Adrenal gland (tissue), 12 donors: Measurements from ENCODE around the gene ATRIP. TPM values are rescaled to one million over a fixed set of nuclear protein-coding genes. Genes with fewer than 3 reads are reported as not detected.
A peak's percentile ranks its signal among the peaks of the same experiment; 100 is the strongest.

Experiments
- DNase-seq, 7 donors: peaks; one replicate each; pipeline ENCODE4 v3.0.0-alpha.2; 2019 to 2020
- H3K27ac ChIP-seq, 5 donors: fragments of 200-600 bp; sonication (generic) in 4 of 5; 1 replicate in 3 of 5; 2 replicates in 2 of 5; pipeline versions ENCODE4 v1.5.1 to v1.8.0; 2016 to 2020; ENCODE audit warnings: mild to moderate bottlenecking in 1 of 5
- H3K27me3 ChIP-seq: fragments of 200-600 bp; 2 replicates; pipeline ENCODE4 v1.8.0; 2021
- H3K36me3 ChIP-seq, 2 donors: fragments of 200-600 bp; replicated peaks in 1 of 2; 1 replicate in 1 of 2; 2 replicates in 1 of 2; pipeline versions ENCODE4 v1.5.1 to v1.8.0; 2018 to 2022
- H3K4me1 ChIP-seq, 2 donors: fragments of 200-600 bp; replicated peaks in 1 of 2; 1 replicate in 1 of 2; 2 replicates in 1 of 2; pipeline versions ENCODE4 v1.5.1 to v1.8.0; 2018 to 2021
- H3K4me3 ChIP-seq, 4 donors: fragments of 200-600 bp; sonication (generic) in 3 of 4; one replicate each; pipeline ENCODE4 v1.5.1; 2016 to 2018
- H3K9me3 ChIP-seq, 3 donors: fragments of 200-600 bp; sonication (generic) in 1 of 3; replicated peaks in 1 of 3; 1 replicate in 2 of 3; 2 replicates in 1 of 3; pipeline versions ENCODE4 v1.5.1 to v1.8.0; 2016 to 2021
- CTCF ChIP-seq, 6 experiments: fragments of 450-650 bp in 4 of 6; fragments of 200-600 bp in 2 of 6; sonication (generic) in 1 of 6; IDR thresholded peaks; 1 replicate in 5 of 6; 2 replicates in 1 of 6; pipeline versions ENCODE4 v1.5.1 to v1.8.0; 2016 to 2021; ENCODE audit warnings: antibody characterized with exemption in 6 of 6, mild to moderate bottlenecking in 2 of 6, moderate library complexity in 1 of 6
- POLR2A ChIP-seq, 2 donors: fragments of 450-650 bp; IDR thresholded peaks; one replicate each; pipeline ENCODE4 v1.6.1; 2017; ENCODE audit warnings: antibody characterized with exemption in 2 of 2, mild to moderate bottlenecking in 2 of 2, moderate library complexity in 1 of 2
- WGBS, 4 donors: extraction: QIAGEN DNeasy Blood & Tissue Kit in 2 of 4; methylation state at CpG; one replicate each; pipeline versions ENCODE4 v1.1.5 to v1.1.7; 2013 to 2017; 5-methylcytosine and 5-hydroxymethylcytosine counted together
- intact Hi-C, 2 donors: fragments of 100-400 bp; cut with DNase I; formaldehyde crosslinking; loops; one replicate each; pipeline versions ENCODE4 v1.14.1 to v1.15.0; 2022 to 2023
- polyA plus RNA-seq, 3 donors: library from polyadenylated mRNA; stranded (reverse); fragments of 200-250 nt in 2 of 3; fragments of 350-450 nt in 1 of 3; fragmentation: Illumina TruSeq in 1 of 3; extraction: RNeasy Lipid Tissue Mini Kit (QIAGEN cat#74804) in 1 of 3; gene quantifications; one replicate each; pipeline ENCODE4 v1.2.3, GENCODE V29; 2013 to 2014
- total RNA-seq, 9 donors: library from RNA; depleted of rRNA in 4 of 9; stranded (reverse); fragments of >200 nt in 4 of 9; fragments of 120-200 nt in 1 of 9; fragmentation: NEBNext Ultra II Directional in 1 of 9; extraction: Animal tissue kit (Norgen Biotek cat#: 25700) in 1 of 9; gene quantifications; one replicate each; pipeline versions ENCODE4 v1.1.0 to v1.2.4, GENCODE V29; 2013 to 2023
- donor health status: healthy with polysubstance abuse.
- donor health status: Bipolar disorder and iron deficiency.
- donor health status: DM: yes; HTN: yes; CAD: no.
- donor health status: DM: no; HTN: no; CAD: no.
- donor health status: DM: no; HTN: no; CAD: no.
- donor health status: DM: yes; HTN: yes; CAD: no.

Gene ATRIP
- total and polyA plus RNA-seq, 12 donors, result 5.1 to 15.9 (median 6.8) TPM

DNA sequence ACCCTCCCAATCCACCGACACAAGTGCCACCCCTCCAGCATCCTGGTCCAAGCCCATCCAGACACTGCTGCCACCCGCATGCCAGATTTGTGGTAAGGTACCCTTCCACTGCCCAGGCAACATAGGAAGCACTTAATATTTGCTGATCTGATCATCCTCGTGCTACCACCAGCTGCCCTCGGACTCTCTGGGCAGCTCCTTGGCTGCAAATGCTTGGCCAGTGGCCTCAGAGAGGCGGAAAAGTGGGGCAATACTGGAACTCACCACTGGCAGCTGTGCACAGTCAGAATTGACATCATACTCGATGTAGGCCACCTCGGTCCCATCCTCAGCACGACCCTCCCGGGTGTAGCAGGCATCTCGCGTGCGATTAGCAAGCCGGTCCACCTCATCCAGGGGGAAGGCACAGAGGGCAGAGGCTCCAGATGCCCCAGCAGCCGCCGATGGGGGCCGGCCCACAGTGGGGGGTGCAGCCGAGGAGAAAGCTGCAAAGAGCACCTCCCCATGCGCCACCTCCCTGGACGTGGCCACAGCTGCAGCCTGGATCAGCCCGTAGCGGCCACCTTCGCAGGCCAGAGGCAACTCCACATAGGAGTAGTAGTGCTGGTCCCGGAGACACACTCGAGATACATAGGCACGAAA is 23.2 kb upstream of the ATRIP start:
- H3K4me3 ChIP-seq, result no peak overlapping the region
- no peak for DNase-seq
- H3K27ac ChIP-seq, result no peak overlapping the region
- H3K4me1 ChIP-seq, result peaks cover 0 to 8% of the 10 kb centered on the region in 2 donors
- H3K36me3 ChIP-seq, result peaks cover 0 to under 1% of the 10 kb centered on the region in 2 donors
- WGBS, 4 donors, result 80 to 93% (median 90%) methylated on average over 7 to 25 of the region's 25 CpGs
- no peaks in the 10 kb centered on the region for H3K9me3 ChIP-seq
- TF ChIP-seq POLR2A (IDR thresholded peaks at IDR 0.05), result no peak
- TF ChIP-seq CTCF (IDR thresholded peaks at IDR 0.05), result no peak
- intact Hi-C loops, result no loop called here
- no peaks in the 10 kb centered on the region for H3K27me3 ChIP-seq

DNA sequence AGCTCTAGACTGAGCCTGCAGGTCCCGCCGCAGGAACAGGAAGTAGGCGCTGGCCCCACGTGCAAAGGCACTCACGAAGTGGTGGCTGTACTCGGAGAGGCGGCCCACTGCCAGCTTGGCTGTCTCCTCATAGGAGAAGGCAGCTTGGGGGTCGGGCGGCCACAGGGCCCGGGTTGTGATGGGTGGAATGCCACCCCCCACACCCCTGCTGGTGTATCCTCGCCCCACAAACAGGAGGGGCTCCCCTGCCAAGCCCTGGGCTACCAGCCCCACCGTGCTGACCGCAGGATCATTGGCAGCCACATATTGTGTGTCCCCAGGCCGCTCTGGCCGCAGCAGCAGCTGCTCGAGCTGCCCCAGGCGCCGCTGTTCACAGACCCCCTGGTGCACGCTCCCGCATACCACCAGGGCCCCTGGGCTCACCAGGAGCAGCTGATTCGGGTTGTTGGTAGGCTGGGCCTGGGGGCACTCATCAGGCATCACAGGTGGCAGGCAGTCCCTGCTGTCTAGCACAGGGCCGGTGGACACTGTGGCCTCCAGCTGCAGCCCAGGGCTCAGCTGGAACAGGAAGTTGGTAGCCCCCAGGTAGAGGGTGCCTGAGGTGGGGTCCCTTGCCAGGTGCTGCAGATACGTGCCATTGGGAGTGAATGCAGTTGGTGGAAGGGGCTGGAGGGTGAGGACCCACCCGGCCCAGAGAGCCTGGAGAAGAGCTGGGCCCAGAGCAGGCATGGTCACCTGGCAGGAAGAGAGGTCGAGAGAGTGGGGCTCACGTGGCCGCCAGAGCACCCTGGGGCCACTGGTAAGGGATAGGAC is 22.4 kb upstream of the ATRIP start:
- no peak for DNase-seq
- H3K9me3 ChIP-seq, result no peaks in the 10 kb centered on the region
- no peaks in the 10 kb centered on the region for H3K27me3 ChIP-seq
- intact Hi-C loops, result no loop called here
- H3K4me3 ChIP-seq, result no peak overlapping the region
- no peaks in the 10 kb centered on the region for H3K36me3 ChIP-seq
- H3K4me1 ChIP-seq, result peaks cover 3 to 12% of the 10 kb centered on the region in 2 donors
- 80 to 92% (median 88%) methylated on average over 8 to 27 of the region's 27 CpGs for WGBS, 4 donors
- TF ChIP-seq POLR2A (IDR thresholded peaks at IDR 0.05) (no peak), CTCF (IDR thresholded peaks at IDR 0.05) (no peak)
- no peak overlapping the region for H3K27ac ChIP-seq

- TF ChIP-seq POLR2A (IDR thresholded peaks at IDR 0.05) (no peak), CTCF (IDR thresholded peaks at IDR 0.05) (no peak)
- peaks cover 7 to 19% of the 10 kb centered on the region in 2 donors for H3K4me1 ChIP-seq
- H3K27ac ChIP-seq, result peak overlapping the region in 2 of 5 donors; percentile 8 to 34
- no peak overlapping the region for H3K4me3 ChIP-seq
- WGBS, 4 donors, result 70 to 75% (median 73%) methylated on average over 12 to 13 of the region's 13 CpGs
- intact Hi-C loops, result no loop called here
- H3K27me3 ChIP-seq, result no peaks in the 10 kb centered on the region
- no peaks in the 10 kb centered on the region for H3K9me3 ChIP-seq
- DNase-seq, result no peak
- no peaks in the 10 kb centered on the region for H3K36me3 ChIP-seq
These were observed 21.2 kb upstream of the ATRIP start for GRCh38 chr3:48425281-48425812.

DNA sequence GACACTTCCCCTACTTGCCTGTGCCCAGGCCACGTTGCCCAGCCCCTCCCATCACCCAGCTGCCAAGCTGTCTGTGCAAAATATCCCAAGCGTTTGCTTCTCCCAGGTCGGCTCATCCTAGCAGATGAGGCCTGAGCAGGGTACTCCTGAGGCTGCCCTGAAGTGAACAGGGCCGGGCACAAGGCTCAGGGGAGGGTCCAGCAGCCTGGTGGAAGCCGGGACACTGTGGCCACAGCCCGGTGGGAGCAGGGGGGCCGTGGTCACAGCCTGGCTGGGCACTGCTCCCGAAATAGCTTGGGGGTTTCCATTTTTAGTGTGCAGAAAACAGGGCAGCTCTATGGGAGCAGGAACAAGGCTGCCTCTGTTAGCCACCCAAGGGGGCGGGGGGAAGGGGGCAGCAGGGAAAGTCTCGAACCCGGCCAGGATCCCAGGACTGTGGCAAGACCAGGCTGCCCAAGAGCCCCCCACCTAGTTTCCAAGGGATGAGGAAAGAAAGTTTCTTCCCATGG is 20.1 kb upstream of the ATRIP start:
- Histone ChIP-seq H3K9me3 (no peaks in the 10 kb centered on the region), H3K36me3 (no peaks in the 10 kb centered on the region), H3K4me3 (no peak overlapping the region), H3K4me1 (peaks cover 7 to 19% of the 10 kb centered on the region in 2 donors), H3K27me3 (no peaks in the 10 kb centered on the region), H3K27ac (peak overlapping the region in 1 of 5 donors; percentile 34)
- intact Hi-C loops, result no loop called here
- TF ChIP-seq POLR2A (IDR thresholded peaks at IDR 0.05) (no peak), CTCF (IDR thresholded peaks at IDR 0.05) (no peak)
- WGBS, 4 donors, result 64 to 73% (median 68%) methylated on average over 5 to 11 of the region's 11 CpGs
- no peak for DNase-seq
